HG02840 (cell line): ENCODE data around the gene ZNF254.
"Not testable (repeated sequence)": the region's sequence is repeated elsewhere in the genome, so short reads cannot be mapped to it uniquely, and the experiment has no call there.

Source experiments
- ATAC-seq: cut with Tn5 transposase; IDR thresholded peaks from one replicate; pipeline ENCODE4 v1.9.1; 2021; ENCODE audit warnings: mild to moderate bottlenecking, moderate library complexity, moderate number of reproducible peaks; ENCODE audit not compliant: unreplicated experiment, low FRiP score

The ZNF254 gene

GRCh38 chr19:24069905-24070657 lies 16.9 kb upstream of the ZNF254 start:
- no peak for ATAC-seq

GRCh38 chr19:24071078-24071477 lies 15.9 kb upstream of the ZNF254 start:
- no peak for ATAC-seq

- no peak for ATAC-seq
These were observed 14.3 kb upstream of the ZNF254 start for GRCh38 chr19:24072720-24073119.

- no peak for ATAC-seq
These were observed 13.2 kb upstream of the ZNF254 start for GRCh38 chr19:24073807-24074206.

GRCh38 chr19:24074720-24075454 lies 12.1 kb upstream of the ZNF254 start:
- ATAC-seq: no peak

GRCh38 chr19:24075530-24075929 lies 11.5 kb upstream of the ZNF254 start:
- not testable (repeated sequence) for ATAC-seq

- no peak for ATAC-seq
These were observed 8.3 kb upstream of the ZNF254 start for GRCh38 chr19:24078680-24079079.

GRCh38 chr19:24081056-24081455 lies 5.9 kb upstream of the ZNF254 start:
- ATAC-seq: no peak

- ATAC-seq: no peak
These were observed 11.4 kb downstream of the ZNF254 start for GRCh38 chr19:24098359-24098758.

GRCh38 chr19:24099829-24100228 lies 12.8 kb downstream of the ZNF254 start:
- no peak for ATAC-seq

GRCh38 chr19:24100597-24100996 lies 13.6 kb downstream of the ZNF254 start:
- ATAC-seq: not testable (repeated sequence)

GRCh38 chr19:24101459-24102115 lies 14.6 kb downstream of the ZNF254 start:
- no peak for ATAC-seq

GRCh38 chr19:24127601-24128000 lies 40.6 kb downstream of the ZNF254 start:
- ATAC-seq: no peak

GRCh38 chr19:24140099-24140498 lies 53.1 kb downstream of the ZNF254 start:
- no peak for ATAC-seq

- no peak for ATAC-seq
These were observed 53.6 kb downstream of the ZNF254 start for GRCh38 chr19:24140591-24140990.

GRCh38 chr19:24141612-24142011 lies 54.6 kb downstream of the ZNF254 start:
- no peak for ATAC-seq

GRCh38 chr19:24142771-24143170 lies 55.8 kb downstream of the ZNF254 start:
- ATAC-seq: no peak

GRCh38 chr19:24159707-24160106 lies 72.7 kb downstream of the ZNF254 start:
- no peak for ATAC-seq

GRCh38 chr19:24166055-24166454 lies 79.1 kb downstream of the ZNF254 start:
- ATAC-seq: no peak

- no peak for ATAC-seq
These were observed 86.9 kb downstream of the ZNF254 start for GRCh38 chr19:24173882-24174281.

GRCh38 chr19:24177686-24178085 lies 90.7 kb downstream of the ZNF254 start:
- no peak for ATAC-seq
